OCI-LY1 (cell line): Measurements from ENCODE around the gene UBE2D1.

ENCODE experiments used
- H2AFZ ChIP-seq: fragments of 200-600 bp; sonication (generic), shearing (Covaris generic); 2 replicates; pipeline ENCODE4 v1.6.0; 2014; ENCODE audit warnings: antibody characterized with exemption, mild to moderate bottlenecking, low read length
- H3F3A ChIP-seq: fragments of 200-600 bp; sonication (generic), shearing (Covaris generic); 2 replicates; pipeline ENCODE4 v1.6.0; 2014; ENCODE audit warnings: mild to moderate bottlenecking, antibody characterized with exemption, low read length, moderate library complexity; ENCODE audit not compliant: insufficient read depth
- H3K27ac ChIP-seq: fragments of 200-600 bp; sonication (generic); 2 replicates; pipeline ENCODE4 v1.5.1; 2014; ENCODE audit warnings: low read length, mixed run types, mild to moderate bottlenecking, low read depth; ENCODE audit not compliant: poor library complexity, severe bottlenecking
- H3K27me3 ChIP-seq: fragments of 200-600 bp; sonication (generic); 2 replicates; pipeline ENCODE4 v1.6.0; 2014; ENCODE audit warnings: antibody characterized with exemption, mild to moderate bottlenecking, low read length, moderate library complexity; ENCODE audit not compliant: insufficient read depth
- H3K36me3 ChIP-seq: fragments of 200-600 bp; sonication (generic); 2 replicates; pipeline ENCODE4 v1.6.1; 2014; ENCODE audit warnings: mild to moderate bottlenecking, antibody characterized with exemption, low read length, moderate library complexity, mixed read lengths; ENCODE audit not compliant: insufficient read depth
- H3K4me1 ChIP-seq: fragments of 200-600 bp; sonication (generic); 2 replicates; pipeline ENCODE4 v1.5.1; 2014; ENCODE audit warnings: mild to moderate bottlenecking, low read length, moderate library complexity; ENCODE audit not compliant: insufficient read depth, severe bottlenecking
- H3K4me2 ChIP-seq: fragments of 200-600 bp; sonication (generic), shearing (Covaris generic); 2 replicates; pipeline ENCODE4 v1.6.1; 2014; ENCODE audit warnings: low read length
- H3K4me3 ChIP-seq: fragments of 200-600 bp; sonication (generic); 2 replicates; pipeline ENCODE4 v1.5.1; 2014; ENCODE audit warnings: low read length, low read depth, mild to moderate bottlenecking, mixed read lengths; ENCODE audit not compliant: poor library complexity, severe bottlenecking
- H3K79me2 ChIP-seq: fragments of 200-600 bp; shearing (Covaris generic); 2 replicates; pipeline ENCODE4 v1.6.1; 2016; ENCODE audit warnings: mixed run types, low read length, mixed read lengths; ENCODE audit not compliant: insufficient read depth
- H3K9ac ChIP-seq: fragments of 200-600 bp; sonication (generic), shearing (Covaris generic); 2 replicates; pipeline ENCODE4 v1.6.1; 2014; ENCODE audit warnings: mild to moderate bottlenecking, low read length, mixed read lengths
- H3K9me2 ChIP-seq: fragments of 200-600 bp; sonication (generic), shearing (Covaris generic); 2 replicates; pipeline ENCODE4 v1.6.1; 2014; ENCODE audit warnings: low read depth, mild to moderate bottlenecking, low read length, mixed read lengths
- H3K9me3 ChIP-seq: fragments of 200-600 bp; shearing (Covaris generic); 2 replicates; pipeline ENCODE4 v1.6.1; 2014; ENCODE audit warnings: low read length, mixed read lengths
- H4K20me1 ChIP-seq: fragments of 200-600 bp; sonication (generic), shearing (Covaris generic); 2 replicates; pipeline ENCODE4 v1.6.0; 2016; ENCODE audit warnings: mild to moderate bottlenecking, low read length; ENCODE audit not compliant: insufficient read depth
- EZH2 ChIP-seq: fragments of 200-600 bp; sonication (generic), shearing (Covaris generic); IDR thresholded peaks from 2 replicates; pipeline ENCODE4 v1.8.0; 2017; ENCODE audit warnings: borderline replicate concordance, mixed run types, mild to moderate bottlenecking, antibody characterized with exemption, low read length, moderate library complexity, mixed read lengths
- TF ChIP-seq, protein P1 (sequence below): fragments of 200-600 bp; sonication (generic), shearing (Covaris generic); IDR thresholded peaks from 2 replicates; pipeline ENCODE4 v1.5.1; 2017; ENCODE audit warnings: mild to moderate bottlenecking, antibody characterized with exemption, low read length, moderate library complexity, mixed read lengths

UBE2D1 gene

GRCh38 chr10:58359541-58359940 is 24.7 kb downstream of the UBE2D1 start:
- Histone ChIP-seq H3K9me3 (no peaks in the 10 kb centered on the region), H3K27me3 (no peaks in the 10 kb centered on the region), H3K36me3 (no peaks in the 10 kb centered on the region), H3K4me1 (no peaks in the 10 kb centered on the region), H3F3A (no peaks in the 10 kb centered on the region), H3K79me2 (no peaks in the 10 kb centered on the region; the same call in 1 of the 2 replicates), H3K4me2 (no peak overlapping the region), H3K9ac (no peak overlapping the region), H2AFZ (no peak overlapping the region), H4K20me1 (no peaks in the 10 kb centered on the region), H3K9me2 (no peaks in the 10 kb centered on the region), H3K27ac (no peak overlapping the region), H3K4me3 (no peak overlapping the region)
- TF ChIP-seq, protein P1, sequence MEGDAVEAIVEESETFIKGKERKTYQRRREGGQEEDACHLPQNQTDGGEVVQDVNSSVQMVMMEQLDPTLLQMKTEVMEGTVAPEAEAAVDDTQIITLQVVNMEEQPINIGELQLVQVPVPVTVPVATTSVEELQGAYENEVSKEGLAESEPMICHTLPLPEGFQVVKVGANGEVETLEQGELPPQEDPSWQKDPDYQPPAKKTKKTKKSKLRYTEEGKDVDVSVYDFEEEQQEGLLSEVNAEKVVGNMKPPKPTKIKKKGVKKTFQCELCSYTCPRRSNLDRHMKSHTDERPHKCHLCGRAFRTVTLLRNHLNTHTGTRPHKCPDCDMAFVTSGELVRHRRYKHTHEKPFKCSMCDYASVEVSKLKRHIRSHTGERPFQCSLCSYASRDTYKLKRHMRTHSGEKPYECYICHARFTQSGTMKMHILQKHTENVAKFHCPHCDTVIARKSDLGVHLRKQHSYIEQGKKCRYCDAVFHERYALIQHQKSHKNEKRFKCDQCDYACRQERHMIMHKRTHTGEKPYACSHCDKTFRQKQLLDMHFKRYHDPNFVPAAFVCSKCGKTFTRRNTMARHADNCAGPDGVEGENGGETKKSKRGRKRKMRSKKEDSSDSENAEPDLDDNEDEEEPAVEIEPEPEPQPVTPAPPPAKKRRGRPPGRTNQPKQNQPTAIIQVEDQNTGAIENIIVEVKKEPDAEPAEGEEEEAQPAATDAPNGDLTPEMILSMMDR, result no peak
- no peak for TF ChIP-seq EZH2

- Histone ChIP-seq H3K27ac (no peak overlapping the region), H3K36me3 (no peaks in the 10 kb centered on the region)
- no peak for TF ChIP-seq EZH2
- TF ChIP-seq, protein P1, result no peak
These were observed 25.7 kb downstream of the UBE2D1 start for GRCh38 chr10:58360412-58361004.

GRCh38 chr10:58361353-58361752 is 26.5 kb downstream of the UBE2D1 start:
- H4K20me1 ChIP-seq, result no peaks in the 10 kb centered on the region
- no peaks in the 10 kb centered on the region for H3F3A ChIP-seq
- H3K4me1 ChIP-seq, result no peaks in the 10 kb centered on the region
- H3K27ac ChIP-seq, result no peak overlapping the region
- no peak overlapping the region for H3K9ac ChIP-seq
- peaks cover 4% of the 10 kb centered on the region; the same call in 1 of the 2 replicates for H3K36me3 ChIP-seq
- H2AFZ ChIP-seq, result no peak overlapping the region
- H3K9me3 ChIP-seq, result no peaks in the 10 kb centered on the region
- TF ChIP-seq, protein P1, result no peak
- no peak for TF ChIP-seq EZH2
- no peaks in the 10 kb centered on the region for H3K9me2 ChIP-seq
- no peaks in the 10 kb centered on the region for H3K79me2 ChIP-seq
- no peaks in the 10 kb centered on the region for H3K27me3 ChIP-seq
- H3K4me3 ChIP-seq, result no peak overlapping the region
- no peak overlapping the region for H3K4me2 ChIP-seq

More at GRCh38 chr10:58360412-58361004, 25.7 kb downstream of the UBE2D1 start:
- no peaks in the 10 kb centered on the region for H3K9me2 ChIP-seq
- no peak overlapping the region for H3K4me3 ChIP-seq
- no peak overlapping the region for H3K4me2 ChIP-seq
- H3K79me2 ChIP-seq, result no peaks in the 10 kb centered on the region
- no peaks in the 10 kb centered on the region for H3K9me3 ChIP-seq
- H3F3A ChIP-seq, result no peaks in the 10 kb centered on the region
- H3K27me3 ChIP-seq, result no peaks in the 10 kb centered on the region
- H4K20me1 ChIP-seq, result no peaks in the 10 kb centered on the region
- H3K9ac ChIP-seq, result no peak overlapping the region
- no peak overlapping the region for H2AFZ ChIP-seq
- H3K4me1 ChIP-seq, result no peaks in the 10 kb centered on the region
